ENCODE data around the gene TROAP.

DNA sequence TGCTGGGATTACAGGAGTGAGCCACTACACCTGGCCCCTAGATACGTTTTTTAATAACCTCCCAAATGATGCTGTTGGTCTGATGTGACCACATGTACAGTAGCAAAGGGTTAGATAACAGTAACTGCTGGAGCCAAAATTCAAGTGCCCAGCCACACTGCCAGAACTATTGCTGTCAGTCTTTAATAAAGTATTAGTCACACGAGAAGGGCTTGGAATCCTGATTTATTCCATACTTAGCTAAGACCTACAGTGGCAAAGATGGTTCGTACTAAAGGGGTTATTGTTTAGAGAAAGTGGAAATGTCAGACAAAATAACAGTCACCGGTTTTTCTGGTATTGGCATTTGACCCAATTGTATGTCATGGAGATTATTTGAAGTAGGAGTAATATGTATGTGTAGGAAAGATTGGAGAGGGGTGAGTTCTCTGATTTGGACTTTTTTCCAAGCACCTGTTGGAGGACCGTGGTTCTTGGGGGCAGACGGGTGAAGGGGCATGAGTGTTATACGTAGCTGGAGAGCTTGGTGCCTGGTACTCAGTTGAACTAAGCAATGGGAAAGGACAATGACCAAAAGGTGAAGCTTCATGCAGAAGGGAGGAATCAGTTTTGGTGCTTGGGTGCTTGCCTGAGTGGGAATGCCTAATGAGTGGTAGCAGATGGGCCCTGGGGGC is 48.5 kb upstream of the TROAP start:
- TF ChIP-seq, protein P1, sequence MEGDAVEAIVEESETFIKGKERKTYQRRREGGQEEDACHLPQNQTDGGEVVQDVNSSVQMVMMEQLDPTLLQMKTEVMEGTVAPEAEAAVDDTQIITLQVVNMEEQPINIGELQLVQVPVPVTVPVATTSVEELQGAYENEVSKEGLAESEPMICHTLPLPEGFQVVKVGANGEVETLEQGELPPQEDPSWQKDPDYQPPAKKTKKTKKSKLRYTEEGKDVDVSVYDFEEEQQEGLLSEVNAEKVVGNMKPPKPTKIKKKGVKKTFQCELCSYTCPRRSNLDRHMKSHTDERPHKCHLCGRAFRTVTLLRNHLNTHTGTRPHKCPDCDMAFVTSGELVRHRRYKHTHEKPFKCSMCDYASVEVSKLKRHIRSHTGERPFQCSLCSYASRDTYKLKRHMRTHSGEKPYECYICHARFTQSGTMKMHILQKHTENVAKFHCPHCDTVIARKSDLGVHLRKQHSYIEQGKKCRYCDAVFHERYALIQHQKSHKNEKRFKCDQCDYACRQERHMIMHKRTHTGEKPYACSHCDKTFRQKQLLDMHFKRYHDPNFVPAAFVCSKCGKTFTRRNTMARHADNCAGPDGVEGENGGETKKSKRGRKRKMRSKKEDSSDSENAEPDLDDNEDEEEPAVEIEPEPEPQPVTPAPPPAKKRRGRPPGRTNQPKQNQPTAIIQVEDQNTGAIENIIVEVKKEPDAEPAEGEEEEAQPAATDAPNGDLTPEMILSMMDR (conservative IDR thresholded peaks at IDR 0.05; ENCODE audit: low read length), result no peak
- no peak for TF ChIP-seq EZH2phosphoT487 (IDR thresholded peaks at IDR 0.05; ENCODE audit: borderline replicate concordance, low read depth, low read length)

Measured in OCI-LY7 (cell line).